GM18858 (cell line): ENCODE data around the gene PYCR2.
"Not testable (repeated sequence)": the region's sequence is repeated elsewhere in the genome, so short reads cannot be mapped to it uniquely, and the experiment has no call there.

Experiments
- ATAC-seq: cut with Tn5 transposase; IDR thresholded peaks from one replicate; pipeline ENCODE4 v1.9.1; 2021; ENCODE audit not compliant: unreplicated experiment

Gene PYCR2

DNA sequence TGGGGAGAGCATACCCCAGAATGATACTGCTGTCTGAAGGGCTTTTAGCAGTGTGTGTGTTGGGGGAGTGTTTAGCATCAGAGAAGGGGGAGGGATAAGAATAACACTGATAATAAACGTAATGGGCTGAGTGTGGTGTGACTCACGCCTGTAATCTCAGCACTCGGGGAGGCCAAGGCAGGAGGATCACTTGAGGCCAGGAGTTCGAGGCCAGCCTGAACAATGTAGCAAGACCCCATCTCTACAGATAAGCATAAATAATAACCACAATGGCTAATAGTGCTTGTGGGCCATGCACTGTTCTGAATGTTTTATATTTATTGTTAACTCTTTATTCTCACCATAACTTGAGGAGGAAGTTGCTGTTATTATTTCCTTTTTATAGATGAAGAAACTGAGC lies 19.5 kb upstream of the PYCR2 start:
- ATAC-seq = no peak

DNA sequence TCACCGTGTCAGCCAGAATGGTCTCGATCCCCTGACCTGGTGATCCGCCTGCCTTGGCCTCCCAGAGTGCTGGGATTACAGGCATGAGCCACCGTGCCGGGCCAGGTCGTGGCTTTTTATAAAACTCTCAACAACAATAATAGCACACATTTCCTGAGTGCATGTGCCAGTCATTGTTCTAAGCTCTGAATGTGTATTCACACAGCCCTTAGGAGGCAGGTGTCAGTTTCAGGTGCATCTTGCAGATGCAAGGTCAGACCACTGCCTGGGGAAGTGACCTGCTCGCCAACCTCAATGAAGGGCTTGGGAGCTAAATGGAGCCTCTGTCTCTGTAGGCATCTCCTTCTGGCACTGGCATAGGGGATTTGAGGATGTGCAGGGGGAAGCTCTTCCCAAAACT lies 18.5 kb upstream of the PYCR2 start:
- ATAC-seq = peak; percentile 91

- no peak for ATAC-seq
Measured at GRCh38 chr1:225941942-225942222, 17.8 kb upstream of the PYCR2 start.

DNA sequence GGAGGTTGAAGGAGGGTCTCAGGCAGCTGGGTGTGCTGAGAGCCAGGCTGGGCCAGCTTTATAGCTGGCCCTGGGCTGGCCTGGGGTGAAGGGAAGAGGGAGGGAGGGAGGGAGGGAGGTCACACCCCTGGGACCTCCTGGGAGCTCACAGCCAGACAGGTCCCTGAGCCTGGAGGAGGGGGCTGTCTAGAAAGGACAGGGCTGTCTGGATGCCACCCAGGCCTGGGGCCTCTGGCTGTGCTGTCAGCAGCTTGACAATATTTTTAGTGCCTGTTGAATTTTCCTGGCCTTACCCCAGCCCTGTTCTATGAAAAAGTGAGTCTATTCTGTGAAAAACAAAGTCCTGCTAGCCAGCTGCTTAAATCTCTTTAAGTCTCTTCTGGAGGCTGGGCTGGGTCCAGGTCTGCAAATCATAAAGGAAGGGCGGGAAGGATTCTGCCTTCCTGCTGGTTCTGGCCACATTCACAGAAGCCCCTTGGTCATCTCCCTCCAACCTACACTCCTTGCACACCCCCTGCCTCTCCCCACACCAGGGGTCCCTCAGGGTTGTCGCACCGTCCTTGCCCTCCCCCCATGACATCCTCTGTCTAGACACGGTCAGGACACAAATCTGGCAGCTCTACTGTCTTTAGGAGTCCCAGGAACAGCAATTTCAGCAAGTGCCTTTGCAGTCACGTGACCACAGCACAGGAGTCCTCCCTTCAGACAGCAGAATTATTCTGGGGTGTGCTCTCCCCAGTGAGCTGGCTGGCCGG lies 17.3 kb upstream of the PYCR2 start, which contains the start of gene LEFTY2:
TSS of gene LEFTY2 (minus strand) at position 34 of the 755 bp plus-strand sequence. CDS start 80 bp downstream, outside the sequence.
- no peak for ATAC-seq

DNA sequence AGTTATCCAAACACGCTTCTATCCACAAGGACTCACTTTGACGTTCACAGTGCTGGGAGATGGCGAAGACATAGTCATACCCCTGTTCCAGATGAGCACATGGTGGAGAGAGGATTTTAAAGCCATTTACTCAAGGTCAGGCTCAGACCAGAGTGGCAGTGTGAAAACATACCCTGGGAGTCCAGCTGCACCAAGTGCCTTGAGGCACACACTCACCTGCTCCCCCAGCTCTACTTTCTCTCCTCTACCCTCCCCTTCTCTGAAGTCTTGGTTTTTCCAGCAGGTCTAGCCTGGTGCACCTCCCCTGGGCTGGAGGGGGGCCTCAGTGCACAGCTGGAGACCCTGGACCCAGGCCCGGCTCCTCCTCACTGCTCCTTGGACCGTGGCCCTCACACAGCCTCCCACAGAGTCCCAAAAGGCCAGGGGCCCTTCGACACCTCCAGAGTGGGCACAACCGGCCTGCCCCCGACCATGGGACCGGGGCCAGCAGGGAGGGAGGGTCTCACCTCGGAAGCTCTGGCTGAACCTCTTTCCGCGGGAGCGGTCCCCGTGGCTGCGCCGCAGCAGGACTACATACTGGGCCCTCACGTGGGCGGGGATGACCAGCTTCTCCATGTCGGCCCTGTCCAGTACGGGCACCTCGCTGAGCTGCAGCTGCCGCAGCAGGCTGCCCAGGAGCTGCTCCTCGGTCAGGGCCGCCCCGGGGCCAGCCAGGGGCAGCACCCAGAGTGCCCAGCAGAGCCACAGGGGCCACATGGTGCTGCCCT lies 16.5 kb upstream of the PYCR2 start:
- ATAC-seq = no peak

GRCh38 chr1:225939939-225940310 lies 15.9 kb upstream of the PYCR2 start:
- not testable (repeated sequence) for ATAC-seq

- ATAC-seq = not testable (repeated sequence)
Measured at GRCh38 chr1:225939097-225939938, 15.3 kb upstream of the PYCR2 start.

- ATAC-seq = no peak
Measured at GRCh38 chr1:225937048-225937968, 13.3 kb upstream of the PYCR2 start.

DNA sequence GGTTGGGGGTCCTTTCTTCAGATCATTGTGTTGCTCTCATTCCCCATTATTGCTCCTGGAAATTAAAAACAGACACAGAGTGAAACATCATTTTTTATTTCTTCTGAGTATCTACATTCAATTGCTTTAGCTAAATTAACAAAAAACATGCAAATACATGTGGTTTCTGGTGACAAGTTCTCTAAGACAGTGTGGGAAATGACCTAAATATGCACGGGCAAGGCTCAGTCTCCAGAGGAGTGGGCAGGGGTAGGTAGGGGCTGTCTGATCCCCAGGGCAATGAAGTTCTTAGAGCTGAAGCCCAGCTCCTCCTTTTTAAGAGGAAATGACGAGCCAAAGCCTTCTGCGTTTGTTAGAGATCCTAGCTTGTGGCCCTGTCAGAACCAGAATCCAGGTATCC lies 12.5 kb upstream of the PYCR2 start:
- no peak for ATAC-seq

- not testable (repeated sequence) for ATAC-seq
Measured at GRCh38 chr1:225936086-225936485, 12.0 kb upstream of the PYCR2 start.

DNA sequence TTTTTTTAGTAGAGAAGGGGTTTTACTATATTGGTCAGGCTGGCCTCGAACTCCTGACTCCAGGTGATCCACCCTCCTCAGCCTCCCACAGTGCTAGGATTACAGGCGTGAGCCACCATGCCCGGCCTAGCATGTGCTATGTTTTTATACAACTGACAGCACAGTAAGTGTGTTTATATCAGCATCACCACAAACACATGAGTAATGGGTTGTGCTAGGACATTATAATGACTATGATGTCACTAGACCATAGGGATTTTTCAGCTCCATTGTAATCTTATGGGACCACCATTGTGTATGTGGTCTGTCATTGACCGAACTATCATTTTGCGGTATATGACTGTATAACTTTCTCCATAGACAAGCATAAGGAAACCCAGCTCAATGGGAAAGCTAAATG lies 10.7 kb upstream of the PYCR2 start:
- ATAC-seq = no peak

- ATAC-seq = no peak
Measured at GRCh38 chr1:225933072-225933471, 9.0 kb upstream of the PYCR2 start.

DNA sequence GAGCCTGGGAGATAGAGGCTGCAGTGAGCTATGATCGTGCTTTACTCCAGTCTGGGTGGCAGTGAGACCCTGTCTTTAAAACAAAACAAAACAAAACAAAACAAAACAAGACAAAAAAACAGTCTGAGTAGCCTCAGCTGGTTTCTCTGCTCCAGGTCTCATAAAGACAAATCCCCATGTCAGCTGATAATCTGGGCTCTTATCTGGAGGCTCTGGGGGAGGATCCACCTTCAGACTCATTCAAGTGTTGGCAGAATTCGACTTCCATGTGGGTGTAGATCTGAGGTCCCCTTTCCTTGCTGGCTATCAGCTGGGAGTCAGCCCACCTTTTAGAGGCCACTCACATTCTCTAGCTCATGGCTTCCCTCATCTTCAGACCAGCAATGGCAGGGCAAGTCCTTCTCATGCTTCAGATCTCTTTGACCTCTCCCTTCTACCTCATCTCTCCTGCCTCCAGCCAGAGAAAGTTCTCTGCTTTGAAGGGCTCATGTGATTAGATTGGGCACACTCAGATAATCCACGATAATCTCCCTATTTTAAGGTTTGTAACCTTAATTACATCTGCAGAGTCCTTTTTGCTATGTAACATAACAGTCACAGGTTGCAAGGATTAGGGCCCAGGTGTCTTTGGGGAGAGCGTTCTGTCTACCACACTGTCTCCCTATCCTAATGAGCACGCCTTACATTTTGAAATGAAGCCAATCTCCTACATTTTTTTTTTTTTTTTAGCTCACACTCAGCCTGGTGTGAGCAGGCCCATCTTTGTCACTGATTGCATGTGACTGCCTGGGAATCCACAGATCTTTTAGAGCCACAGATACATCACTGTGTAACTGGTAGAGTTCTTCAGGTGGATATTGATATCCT lies 7.5 kb upstream of the PYCR2 start:
- no peak for ATAC-seq

GRCh38 chr1:225930566-225930965 lies 6.5 kb upstream of the PYCR2 start:
- ATAC-seq = no peak

- ATAC-seq = not testable (repeated sequence)
Measured at GRCh38 chr1:225929462-225929861, 5.4 kb upstream of the PYCR2 start.

- no peak for ATAC-seq
Measured at GRCh38 chr1:225928186-225929175, 4.4 kb upstream of the PYCR2 start.

GRCh38 chr1:225926551-225927113 lies 2.6 kb upstream of the PYCR2 start:
- ATAC-seq = no peak

DNA sequence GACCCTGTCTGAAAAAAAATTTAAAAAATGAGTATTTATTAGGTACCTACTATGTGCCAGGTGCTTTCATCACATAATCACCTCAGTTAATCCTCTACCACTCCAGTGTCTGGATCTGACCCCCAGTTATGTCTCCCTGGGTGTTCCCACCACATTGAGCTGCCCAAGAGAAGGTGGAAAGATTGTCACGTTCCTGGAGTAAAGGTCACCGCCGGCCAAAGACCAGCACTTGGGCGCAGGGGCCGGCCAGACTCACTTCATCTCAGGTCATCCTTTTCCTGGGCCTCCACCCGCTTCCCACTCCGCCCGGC lies 714 bp downstream of the PYCR2 start:
- no peak for ATAC-seq
